Panc1 (cell line): ENCODE data around the gene NANOGP8.

ENCODE experiments used
- CTCF ChIP-seq: fragments of 450-650 bp; IDR thresholded peaks from 2 replicates; pipeline ENCODE4 v1.5.1; 2017; ENCODE audit warnings: mild to moderate bottlenecking
- POLR2AphosphoS5 ChIP-seq: IDR thresholded peaks from 2 replicates; pipeline ENCODE4 v1.6.1; 2012; ENCODE audit warnings: mild to moderate bottlenecking, low read depth, low read length, moderate library complexity
- REST ChIP-seq, 2 experiments: IDR thresholded peaks; 2 replicates each; pipeline ENCODE4 v1.6.1; 2011 to 2012; ENCODE audit warnings: low read depth in 2 of 2, control low read depth in 1 of 2, low read length in 1 of 2, mild to moderate bottlenecking in 1 of 2, moderate library complexity in 1 of 2; ENCODE audit not compliant: insufficient read depth in 1 of 2

GRCh38 chr15:35064576-35065190 is 20.4 kb downstream of the NANOGP8 start:
- no peak for TF ChIP-seq CTCF
- TF ChIP-seq POLR2AphosphoS5 = no peak
- TF ChIP-seq REST (IDR thresholded peaks at IDR 0.05; ENCODE audit: insufficient read depth in 1 of 2, low read depth in 2 of 2, low read length in 1 of 2) = no peak
